Stomach (tissue), 9 donors: ENCODE results near the gene TYW1. TPM values are rescaled to one million over a fixed set of nuclear protein-coding genes. Genes with fewer than 3 reads are reported as not detected.
"Not testable (repeated sequence)": the region's sequence is repeated elsewhere in the genome, so short reads cannot be mapped to it uniquely, and the experiment has no call there.

Experiments used
- DNase-seq, 2 donors: peaks; one replicate each; pipeline versions ENCODE4 v3.0.0 to v3.0.0-alpha.2; 2013 to 2019
- H3K27ac ChIP-seq, 5 donors: fragments of 200-600 bp in 4 of 5; sonication (generic) in 4 of 5; one replicate each; pipeline ENCODE4 v1.5.1; 2013 to 2019; ENCODE audit warnings: mild to moderate bottlenecking in 1 of 5, moderate library complexity in 1 of 5
- H3K27me3 ChIP-seq, 3 donors: fragments of 200-600 bp; sonication (generic); one replicate each; pipeline ENCODE4 v1.5.1; 2017 to 2019; ENCODE audit warnings: mixed run types in 1 of 3
- H3K36me3 ChIP-seq, 4 donors: fragments of 200-600 bp; sonication (generic); 1 replicate in 3 of 4; 2 replicates in 1 of 4; pipeline ENCODE4 v1.5.1; 2016 to 2019
- H3K4me1 ChIP-seq, 4 donors: fragments of 200-600 bp; sonication (generic); one replicate each; pipeline ENCODE4 v1.5.1; 2016 to 2019
- H3K4me3 ChIP-seq, 4 donors: fragments of 200-600 bp; sonication (generic) in 3 of 4; one replicate each; pipeline ENCODE4 v1.5.1; 2016 to 2019; ENCODE audit warnings: mild to moderate bottlenecking in 1 of 4
- H3K9me3 ChIP-seq, 4 donors: fragments of 200-600 bp; sonication (generic); one replicate each; pipeline ENCODE4 v1.5.1; 2016 to 2019
- EP300 ChIP-seq: sonication (generic); formaldehyde crosslinking; IDR thresholded peaks from one replicate; pipeline ENCODE4 v1.6.1; 2017; ENCODE audit warnings: antibody characterized with exemption
- POLR2A ChIP-seq, 4 donors: fragments of 450-650 bp; IDR thresholded peaks; one replicate each; pipeline ENCODE4 v1.6.1; 2016; ENCODE audit warnings: antibody characterized with exemption in 4 of 4, control low read depth in 2 of 4, mild to moderate bottlenecking in 1 of 4, moderate library complexity in 1 of 4
- POLR2AphosphoS5 ChIP-seq, 3 donors: sonication (generic); formaldehyde crosslinking; IDR thresholded peaks; one replicate each; pipeline ENCODE4 v1.6.1; 2016; ENCODE audit warnings: antibody characterized with exemption in 3 of 3
- WGBS, 5 donors: extraction: QIAGEN DNeasy Blood & Tissue Kit in 3 of 5; methylation state at CpG; one replicate each; pipeline versions ENCODE4 v1.1.5 to v1.1.7; 2013 to 2018; 5-methylcytosine and 5-hydroxymethylcytosine counted together
- intact Hi-C: fragments of 100-400 bp; cut with DNase I; formaldehyde crosslinking; loops from one replicate; pipeline ENCODE4 v1.15.1; 2023; ENCODE audit warnings: low total_unique reads
- polyA plus RNA-seq, 3 donors: library from polyadenylated mRNA; stranded (reverse); fragments of 200-250 nt; gene quantifications; one replicate each; pipeline ENCODE4 v1.2.3, GENCODE V29; 2013
- total RNA-seq, 5 donors: library from RNA; depleted of rRNA; stranded (reverse); fragments of >200 nt; gene quantifications; one replicate each; pipeline versions ENCODE4 v1.1.0 to v1.2.3, GENCODE V29; 2014 to 2016
- TF ChIP-seq, protein P1 (sequence below), 7 experiments: fragments of 450-650 bp in 4 of 7; fragments of 200-600 bp in 3 of 7; sonication (generic) in 3 of 7; IDR thresholded peaks; one replicate each; pipeline ENCODE4 v1.5.1; 2016 to 2019; ENCODE audit warnings: antibody characterized with exemption in 7 of 7, control low read depth in 2 of 7, mild to moderate bottlenecking in 1 of 7
- donor health status: healthy with polysubstance abuse.
- donor health status: Bipolar disorder and iron deficiency.
- donor health status: healthy.

The TYW1 gene
- total and polyA plus RNA-seq, 8 donors = 5.2 to 74.7 (median 11.0) TPM

GRCh38 chr7:67008260-67008659, 11.6 kb downstream of the TYW1 start:
- Histone ChIP-seq H3K9me3 (no peaks in the 10 kb centered on the region), H3K4me1 (no peaks in the 10 kb centered on the region), H3K27me3 (no peaks in the 10 kb centered on the region), H3K36me3 (peaks cover 18 to 96% (median 89%) of the 10 kb centered on the region in 4 donors), H3K4me3 (no peak overlapping the region), H3K27ac (no peak overlapping the region)
- DNase-seq = no peak
- intact Hi-C loops = no loop called here
- TF ChIP-seq POLR2A (IDR thresholded peaks at IDR 0.05) (no peak), POLR2AphosphoS5 (IDR thresholded peaks at IDR 0.05) (no peak)
- WGBS, 5 donors = 89 to 95% (median 92%) methylated on average over 4 of the region's 4 CpGs

- H3K4me1 ChIP-seq, intact Hi-C loops, H3K9me3 ChIP-seq, DNase-seq, H3K27ac ChIP-seq, H3K27me3 ChIP-seq, H3K4me3 ChIP-seq: not testable (repeated sequence)
- H3K36me3 ChIP-seq = peaks cover 25 to 100% (median 98%) of the 10 kb centered on the region in 4 donors
- 79 to 90% (median 86%) methylated on average over 3 of the region's 3 CpGs for WGBS, 5 donors
Observed at GRCh38 chr7:67009677-67010076, 13.0 kb downstream of the TYW1 start.

- H3K4me1 ChIP-seq, H3K27ac ChIP-seq, DNase-seq, intact Hi-C loops, H3K4me3 ChIP-seq, H3K27me3 ChIP-seq, H3K9me3 ChIP-seq: not testable (repeated sequence)
- WGBS, 5 donors = 85 to 98% (median 95%) methylated on average over 9 of the region's 9 CpGs
- H3K36me3 ChIP-seq = peaks cover 46 to 100% (median 99%) of the 10 kb centered on the region in 4 donors
Observed at GRCh38 chr7:67014076-67014622, 17.5 kb downstream of the TYW1 start.

DNA sequence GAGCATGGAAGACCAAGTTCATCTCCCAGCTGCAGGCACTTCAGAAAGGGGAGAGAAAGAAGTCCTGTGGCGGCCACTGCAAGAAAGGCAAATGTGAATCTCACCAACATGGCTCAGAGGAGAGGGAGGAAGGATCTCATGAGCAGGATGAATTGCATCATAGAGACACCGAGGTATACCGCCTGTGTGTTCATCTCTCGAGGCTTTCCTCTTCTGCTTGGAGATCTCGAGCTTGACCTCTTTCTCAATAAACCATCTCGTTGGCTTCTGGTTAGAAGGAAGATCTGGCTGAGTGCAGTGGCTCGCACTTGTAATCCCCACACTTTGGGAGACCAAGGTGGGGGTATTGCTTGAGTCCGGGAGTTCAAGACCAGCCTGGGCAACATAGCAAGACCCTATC, 21.3 kb downstream of the TYW1 start:
- H3K27me3 ChIP-seq, H3K4me3 ChIP-seq, H3K4me1 ChIP-seq, DNase-seq, H3K27ac ChIP-seq, H3K9me3 ChIP-seq, intact Hi-C loops: not testable (repeated sequence)
- WGBS, 5 donors = 83 to 96% (median 92%) methylated on average over 7 to 8 of the region's 8 CpGs
- peaks cover 45 to 100% (median 99%) of the 10 kb centered on the region in 4 donors for H3K36me3 ChIP-seq

GRCh38 chr7:67018940-67019339, 22.3 kb downstream of the TYW1 start:
- TF ChIP-seq POLR2A (IDR thresholded peaks at IDR 0.05) = no peak
- TF ChIP-seq, protein P1, sequence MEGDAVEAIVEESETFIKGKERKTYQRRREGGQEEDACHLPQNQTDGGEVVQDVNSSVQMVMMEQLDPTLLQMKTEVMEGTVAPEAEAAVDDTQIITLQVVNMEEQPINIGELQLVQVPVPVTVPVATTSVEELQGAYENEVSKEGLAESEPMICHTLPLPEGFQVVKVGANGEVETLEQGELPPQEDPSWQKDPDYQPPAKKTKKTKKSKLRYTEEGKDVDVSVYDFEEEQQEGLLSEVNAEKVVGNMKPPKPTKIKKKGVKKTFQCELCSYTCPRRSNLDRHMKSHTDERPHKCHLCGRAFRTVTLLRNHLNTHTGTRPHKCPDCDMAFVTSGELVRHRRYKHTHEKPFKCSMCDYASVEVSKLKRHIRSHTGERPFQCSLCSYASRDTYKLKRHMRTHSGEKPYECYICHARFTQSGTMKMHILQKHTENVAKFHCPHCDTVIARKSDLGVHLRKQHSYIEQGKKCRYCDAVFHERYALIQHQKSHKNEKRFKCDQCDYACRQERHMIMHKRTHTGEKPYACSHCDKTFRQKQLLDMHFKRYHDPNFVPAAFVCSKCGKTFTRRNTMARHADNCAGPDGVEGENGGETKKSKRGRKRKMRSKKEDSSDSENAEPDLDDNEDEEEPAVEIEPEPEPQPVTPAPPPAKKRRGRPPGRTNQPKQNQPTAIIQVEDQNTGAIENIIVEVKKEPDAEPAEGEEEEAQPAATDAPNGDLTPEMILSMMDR (IDR thresholded peaks at IDR 0.05) = no peak
- TF ChIP-seq POLR2AphosphoS5 (IDR thresholded peaks at IDR 0.05) = no peak
- no peak for TF ChIP-seq EP300
- H3K4me3 ChIP-seq = no peak overlapping the region
- WGBS, 5 donors = 72 to 83% (median 77%) methylated on average over 7 of the region's 7 CpGs
- H3K9me3 ChIP-seq = no peaks in the 10 kb centered on the region
- H3K27me3 ChIP-seq = no peaks in the 10 kb centered on the region
- DNase-seq = no peak
- H3K4me1 ChIP-seq = no peaks in the 10 kb centered on the region
- H3K27ac ChIP-seq = no peak overlapping the region
- intact Hi-C loops = no loop called here
- H3K36me3 ChIP-seq = peaks cover 46 to 100% (median 99%) of the 10 kb centered on the region in 4 donors

DNA sequence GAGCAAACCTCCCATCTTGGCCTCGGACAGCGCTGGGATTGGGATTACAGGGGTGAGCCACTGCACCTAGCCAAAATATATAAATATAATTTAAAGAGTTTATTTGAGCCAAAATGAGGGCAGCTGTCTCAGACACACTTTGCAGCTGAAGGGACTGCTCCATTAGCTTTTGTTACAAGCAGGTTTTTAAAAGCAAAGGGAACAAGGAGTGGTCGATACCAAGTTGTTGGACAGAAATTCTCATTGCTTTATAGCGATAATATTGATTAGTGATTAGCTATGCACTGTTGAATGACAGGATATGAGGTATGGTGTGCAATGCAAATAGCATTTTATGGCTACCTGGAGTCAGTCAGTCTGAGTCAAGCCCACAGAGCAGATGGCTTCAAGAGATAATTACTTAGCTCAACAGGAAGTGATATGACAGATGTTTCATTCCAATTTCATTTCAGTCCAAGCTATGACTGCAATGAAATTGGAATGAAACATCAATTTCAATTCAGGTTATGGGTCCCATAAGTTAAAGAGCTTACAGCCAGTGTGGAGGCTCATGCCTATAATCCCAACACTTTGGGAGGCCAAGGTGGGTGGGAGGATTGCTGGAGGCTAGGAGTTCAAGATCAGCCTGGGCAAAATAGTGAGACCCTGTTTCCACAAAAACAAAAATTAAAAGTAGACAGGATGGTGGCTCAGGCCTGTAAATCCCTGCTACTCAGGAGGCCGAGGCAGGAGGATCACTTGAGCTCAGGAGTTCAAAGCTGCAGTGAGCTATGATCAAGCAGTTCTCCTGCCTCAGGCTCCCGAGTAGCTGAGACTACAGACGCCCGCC, 23.1 kb downstream of the TYW1 start:
- DNase-seq = no peak
- 76 to 83% (median 80%) methylated on average over 8 of the region's 8 CpGs for WGBS, 5 donors
- Histone ChIP-seq H3K36me3 (peaks cover 40 to 98% (median 98%) of the 10 kb centered on the region in 4 donors), H3K27ac (no peak overlapping the region), H3K27me3 (no peaks in the 10 kb centered on the region), H3K4me3 (no peak overlapping the region), H3K4me1 (no peaks in the 10 kb centered on the region), H3K9me3 (no peaks in the 10 kb centered on the region)
- intact Hi-C loops = no loop called here
- TF ChIP-seq EP300 = no peak
- TF ChIP-seq, protein P1 (IDR thresholded peaks at IDR 0.05) = no peak
